Measurements from ENCODE around the gene FIBCD1.

DNA sequence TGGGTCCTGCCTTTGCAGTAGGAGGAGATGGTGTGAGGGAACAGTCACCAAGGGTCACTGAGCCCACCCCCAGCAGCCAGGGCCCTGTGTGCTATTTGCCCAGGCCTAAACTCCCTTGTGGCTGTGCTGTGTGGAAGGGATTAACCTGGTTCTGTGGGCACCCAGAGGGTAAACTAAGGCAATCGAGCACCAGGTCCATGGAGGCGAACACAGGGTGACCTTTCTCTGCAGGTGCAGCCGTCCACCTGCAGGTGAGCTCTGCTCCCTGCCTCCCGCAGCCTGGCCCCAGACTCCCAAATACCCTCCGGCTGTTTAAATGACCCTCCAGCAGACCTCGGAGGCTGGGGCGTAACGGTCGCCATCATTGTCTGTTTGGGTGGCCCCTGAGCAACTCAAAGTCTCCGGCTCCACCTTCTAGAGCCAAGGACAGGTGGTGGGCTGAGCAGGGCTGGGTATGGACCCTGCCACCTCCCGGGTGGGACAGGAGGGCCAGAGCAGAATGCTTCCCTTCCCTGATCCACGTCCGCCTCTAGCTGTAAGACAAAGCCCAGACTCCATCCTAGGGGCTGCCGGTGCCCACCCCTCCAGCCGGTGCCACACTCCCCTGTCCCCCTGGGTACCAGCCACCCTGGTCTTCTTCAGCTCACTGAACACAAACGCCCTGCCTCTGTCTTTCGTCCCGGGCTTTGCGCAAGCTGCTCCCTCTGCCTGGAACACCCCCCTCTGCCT lies 34.1 kb upstream of the FIBCD1 start:
- TF ChIP-seq RFX5 (IDR thresholded peaks at IDR 0.05; ENCODE audit: borderline replicate concordance, low read depth, low read length) (no peak), RAD21 (IDR thresholded peaks at IDR 0.05 in 1 of 2, conservative IDR thresholded peaks at IDR 0.05 in 1 of 2; ENCODE audit: low read depth in 2 of 2, low read length in 2 of 2) (no peak), POLR2AphosphoS5 (IDR thresholded peaks at IDR 0.05; ENCODE audit: low read depth, low read length) (no peak), NRF1 (IDR thresholded peaks at IDR 0.05; ENCODE audit: low read depth, low read length) (no peak), FOSL1 (IDR thresholded peaks at IDR 0.05; ENCODE audit: insufficient read depth, low read depth, low read length) (no peak)
- TF ChIP-seq, protein P1, sequence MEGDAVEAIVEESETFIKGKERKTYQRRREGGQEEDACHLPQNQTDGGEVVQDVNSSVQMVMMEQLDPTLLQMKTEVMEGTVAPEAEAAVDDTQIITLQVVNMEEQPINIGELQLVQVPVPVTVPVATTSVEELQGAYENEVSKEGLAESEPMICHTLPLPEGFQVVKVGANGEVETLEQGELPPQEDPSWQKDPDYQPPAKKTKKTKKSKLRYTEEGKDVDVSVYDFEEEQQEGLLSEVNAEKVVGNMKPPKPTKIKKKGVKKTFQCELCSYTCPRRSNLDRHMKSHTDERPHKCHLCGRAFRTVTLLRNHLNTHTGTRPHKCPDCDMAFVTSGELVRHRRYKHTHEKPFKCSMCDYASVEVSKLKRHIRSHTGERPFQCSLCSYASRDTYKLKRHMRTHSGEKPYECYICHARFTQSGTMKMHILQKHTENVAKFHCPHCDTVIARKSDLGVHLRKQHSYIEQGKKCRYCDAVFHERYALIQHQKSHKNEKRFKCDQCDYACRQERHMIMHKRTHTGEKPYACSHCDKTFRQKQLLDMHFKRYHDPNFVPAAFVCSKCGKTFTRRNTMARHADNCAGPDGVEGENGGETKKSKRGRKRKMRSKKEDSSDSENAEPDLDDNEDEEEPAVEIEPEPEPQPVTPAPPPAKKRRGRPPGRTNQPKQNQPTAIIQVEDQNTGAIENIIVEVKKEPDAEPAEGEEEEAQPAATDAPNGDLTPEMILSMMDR (IDR thresholded peaks at IDR 0.05; ENCODE audit: control extremely low read depth in 1 of 3, insufficient read depth in 1 of 3, low read depth in 1 of 3, low read length in 3 of 3) = peak in 2 of 3 experiments; percentile 9 to 12; a peak in 2 of 4 replicates
